ENCODE measurements around the gene MRPS31. TPM values are rescaled to one million over a fixed set of nuclear protein-coding genes. Genes with fewer than 3 reads are reported as not detected.
A peak's percentile ranks its signal among the peaks of the same experiment; 100 is the strongest.

The MRPS31 gene
- total RNA-seq, 1 experiment from 2014 or later, result 37.0 TPM

- CTCF ChIA-PET, result interaction anchor here (0.6 to 1.9 kb wide), 7 partner anchors 9 to 740 kb away, joined by 3 to 13 read pairs (median 4); no protein-coding TSS in a partner anchor
- H3K9me3 ChIP-seq, result no peaks in the 10 kb centered on the region
- no peak overlapping the region for H3K4me3 Mint-ChIP-seq (ENCODE audit: unreplicated experiment)
- peaks cover 18% of the 10 kb centered on the region for H3K4me1 Mint-ChIP-seq (ENCODE audit: low read depth, unreplicated experiment)
- H3K4me3 ChIP-seq (ENCODE audit: low read depth, low read length), result no peak overlapping the region
- H3K27me3 Mint-ChIP-seq (ENCODE audit: insufficient read depth, unreplicated experiment), result no peaks in the 10 kb centered on the region
- DNase-seq, result no peak
- H3K4me1 ChIP-seq, result peaks cover 15% of the 10 kb centered on the region
- no peaks in the 10 kb centered on the region for H3K9me3 Mint-ChIP-seq (ENCODE audit: unreplicated experiment)
- no peak overlapping the region for H3K27ac Mint-ChIP-seq (ENCODE audit: unreplicated experiment)
- H3K27me3 ChIP-seq (replicated peaks; ENCODE audit: control insufficient read depth, insufficient read depth, low read length), result no peaks in the 10 kb centered on the region
- H3K36me3 Mint-ChIP-seq (ENCODE audit: insufficient read depth, unreplicated experiment), result no peaks in the 10 kb centered on the region
- intact Hi-C loops (cut with micrococcal nuclease; ENCODE audit: unreplicated experiment), result loop anchor here (1.0 to 2.0 kb wide), 5 partner anchors 432 to 998 kb away; no protein-coding TSS in a partner anchor
- POLR2A ChIA-PET, result no interaction called here
- BruUV-seq (replicated peaks), result no TSS peak
- TF ChIP-seq CTCF (IDR thresholded peaks at IDR 0.05; ENCODE audit: insufficient read depth in 1 of 2, low read depth in 1 of 2, low read length in 1 of 2, severe bottlenecking in 1 of 2, unreplicated experiment in 1 of 2), result peak; percentile 36 to 71
- no peaks in the 10 kb centered on the region for H3K36me3 ChIP-seq (ENCODE audit: control insufficient read depth, insufficient read depth, low read length)
Measured at GRCh38 chr13:40682449-40683240, 88.3 kb downstream of the MRPS31 start.

GRCh38 chr13:40681341-40682146, 89.4 kb downstream of the MRPS31 start:
- no peaks in the 10 kb centered on the region for H3K27me3 Mint-ChIP-seq (ENCODE audit: insufficient read depth, unreplicated experiment)

More at GRCh38 chr13:40681341-40682146, 89.4 kb downstream of the MRPS31 start:
- peaks cover 18% of the 10 kb centered on the region for H3K4me1 Mint-ChIP-seq (ENCODE audit: low read depth, unreplicated experiment)
- no TSS peak for BruUV-seq (replicated peaks)
- no peak overlapping the region for H3K4me3 ChIP-seq (ENCODE audit: low read depth, low read length)
- POLR2A ChIA-PET, result no interaction called here
- H3K9me3 Mint-ChIP-seq (ENCODE audit: unreplicated experiment), result no peaks in the 10 kb centered on the region
- no peaks in the 10 kb centered on the region for H3K36me3 Mint-ChIP-seq (ENCODE audit: insufficient read depth, unreplicated experiment)
- peaks cover 15% of the 10 kb centered on the region for H3K4me1 ChIP-seq
- no peaks in the 10 kb centered on the region for H3K9me3 ChIP-seq
- intact Hi-C loops (cut with micrococcal nuclease; ENCODE audit: unreplicated experiment), result loop anchor here (2.0 kb wide), 3 partner anchors 431 to 997 kb away; no protein-coding TSS in a partner anchor
- CTCF ChIA-PET, result interaction anchor here (0.9 to 2.3 kb wide), 5 partner anchors 8 to 739 kb away, joined by 3 to 10 read pairs (median 4); no protein-coding TSS in a partner anchor
- H3K36me3 ChIP-seq (ENCODE audit: control insufficient read depth, insufficient read depth, low read length), result no peaks in the 10 kb centered on the region
- H3K27ac Mint-ChIP-seq (ENCODE audit: unreplicated experiment), result peak overlapping the region; percentile 51
- TF ChIP-seq CTCF (IDR thresholded peaks at IDR 0.05; ENCODE audit: insufficient read depth in 1 of 2, low read depth in 1 of 2, low read length in 1 of 2, severe bottlenecking in 1 of 2, unreplicated experiment in 1 of 2), result no peak
- no peaks in the 10 kb centered on the region for H3K27me3 ChIP-seq (replicated peaks; ENCODE audit: control insufficient read depth, insufficient read depth, low read length)
- no peak overlapping the region for H3K4me3 Mint-ChIP-seq (ENCODE audit: unreplicated experiment)
- peak in 1 of 2 experiments; percentile 46 for DNase-seq

All from Caco-2 (cell line).